DMS153 treated with DMSO at 0.1 percent for 48 hours (cell line): ENCODE measurements around the gene NYAP2.

ENCODE experiments used
- DNase-seq: peaks from one replicate; lab custom pipeline; 2025; ENCODE audit not compliant: unreplicated experiment; lab: John Stamatoyannopoulos, UW

NYAP2 gene

DNA sequence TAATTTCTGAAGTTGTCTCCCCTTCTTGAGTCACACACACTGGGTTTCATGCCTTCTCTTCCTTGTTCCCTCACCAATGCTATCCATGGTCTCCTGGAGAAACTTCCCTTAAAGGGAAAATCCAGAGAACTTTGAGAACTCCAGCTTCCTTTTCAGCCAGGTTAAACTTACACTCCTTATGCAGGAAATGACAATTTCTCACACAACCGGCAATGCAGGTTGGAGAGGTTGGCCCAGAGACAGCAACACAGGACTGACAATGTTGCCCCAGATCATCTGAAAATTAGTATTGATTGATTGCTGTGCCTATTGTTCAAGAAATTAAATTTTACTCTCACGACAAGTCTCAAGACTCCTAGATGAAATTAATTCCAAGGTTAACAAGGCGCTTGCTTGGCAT is 292.2 kb downstream of the NYAP2 start:
- no peak for DNase-seq

DNA sequence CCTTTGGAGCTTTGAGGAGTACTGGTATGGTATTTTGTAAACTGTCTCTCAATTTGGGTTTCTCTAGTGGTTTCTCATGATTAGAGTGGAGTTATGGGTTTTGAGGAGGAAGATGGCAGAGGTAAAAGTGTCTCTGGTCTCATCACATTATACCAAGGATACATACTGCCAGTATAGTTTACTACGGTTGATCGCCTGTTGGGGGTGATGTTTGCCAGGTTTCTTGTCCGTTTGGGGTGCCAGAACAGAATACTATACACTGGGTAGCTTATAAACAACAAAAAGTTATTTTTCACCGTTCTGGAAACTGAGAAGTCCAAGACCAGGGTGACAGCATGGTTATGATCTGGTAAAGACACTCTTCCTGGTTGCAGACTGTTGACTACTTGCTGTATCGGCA is 293.7 kb downstream of the NYAP2 start:
- DNase-seq: no peak

DNA sequence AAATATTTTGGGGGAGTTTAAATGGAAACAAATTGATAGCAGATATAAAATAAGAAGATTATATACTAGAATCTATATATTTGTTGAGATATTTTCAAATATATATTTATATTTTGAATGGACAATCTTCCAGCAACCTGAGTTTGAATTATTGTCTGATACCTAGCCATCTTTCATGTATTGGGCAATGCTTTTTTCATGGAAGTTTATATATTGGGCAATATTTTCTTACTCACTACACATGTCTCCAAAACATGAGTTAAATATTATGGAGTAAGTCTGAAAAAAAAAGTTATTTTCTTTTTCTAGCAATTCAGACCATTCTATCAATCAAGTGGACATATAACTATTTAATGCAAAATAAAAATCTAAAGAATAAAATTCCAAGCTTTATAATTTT is 295.2 kb downstream of the NYAP2 start:
- no peak for DNase-seq

DNA sequence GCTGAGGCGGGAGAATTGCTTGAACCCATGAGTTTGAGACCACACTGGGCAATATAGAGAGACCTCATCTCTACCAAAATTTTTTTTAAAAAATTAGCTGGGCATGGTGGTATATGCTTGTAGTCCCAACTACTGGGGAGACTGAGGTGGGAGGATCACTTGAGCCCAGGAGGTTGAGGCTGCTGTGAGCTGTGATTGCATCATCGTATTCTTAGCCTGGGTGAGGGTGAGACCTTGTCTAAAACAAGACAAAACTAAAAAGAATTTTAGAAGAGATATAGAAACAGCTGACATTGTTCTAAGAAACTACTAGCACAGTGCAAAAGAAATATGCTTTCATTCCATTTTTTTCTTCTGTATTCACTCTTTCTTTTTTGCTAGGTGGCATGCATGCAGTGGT is 298.4 kb downstream of the NYAP2 start:
- DNase-seq: no peak
